HepG2 (cell line): ENCODE data around the gene SLTM. TPM values are rescaled to one million over a fixed set of nuclear protein-coding genes. Genes with fewer than 3 reads are reported as not detected.

Experiments used
- ATAC-seq: fragments of 200-7000 bp; cut with Tn5 transposase; 3 replicates; pipeline ENCODE4 v1.9.1; 2020; ENCODE audit warnings: mild to moderate bottlenecking, moderate library complexity
- BruUV-seq: library from RNA; stranded (reverse); fragments of 400-500 nt; replicated peaks from 2 replicates; lab custom pipeline; 2021; lab: Mats Ljungman, UMichigan
- CTCF ChIA-PET: fragments of 300-600 bp; formaldehyde crosslinking; extraction: SDS; loops from one replicate; lab custom pipeline; 2021; ENCODE audit warnings: low total read pairs, inconsistent platforms, low intra/inter-chr PET ratio; lab: Yijun Ruan, JAX
- POLR2A ChIA-PET: fragments of 350-600 bp; sonication (Branson Sonifier 250); formaldehyde crosslinking; loops from one replicate; lab custom pipeline; 2020; ENCODE audit warnings: antibody characterized with exemption, inconsistent platforms; lab: Yijun Ruan, JAX
- DNase-seq: peaks from one replicate; pipeline ENCODE4 v3.0.0-alpha.2; 2015; ENCODE audit warnings: low spot score
- FAIRE-seq: peaks from 3 replicates; lab custom pipeline; 2011; peaks lifted over from hg19 to GRCh38; lab: Jason Lieb, UNC
- H2AFZ ChIP-seq: one replicate; pipeline ENCODE4 v1.6.1; 2011; ENCODE audit warnings: low read length, inconsistent platforms
- H3K27ac ChIP-seq: fragments of 300-600 bp; 3 replicates; pipeline ENCODE4 v1.8.0; 2011; ENCODE audit warnings: mixed run types, mild to moderate bottlenecking, mixed read lengths, low read length, inconsistent platforms; ENCODE audit not compliant: insufficient read depth; ENCODE audit errors: extremely low read length
- H3K27me3 ChIP-seq, 2 experiments: fragments of 200-600 bp in 1 of 2; 2 replicates in 1 of 2; 3 replicates in 1 of 2; pipeline versions ENCODE4 v1.6.0 to v1.8.0; 2011; ENCODE audit warnings: low read length in 2 of 2, mild to moderate bottlenecking in 2 of 2, moderate library complexity in 2 of 2, inconsistent platforms in 1 of 2; ENCODE audit not compliant: insufficient read depth in 2 of 2, control insufficient read depth in 1 of 2
- H3K36me3 ChIP-seq, 2 experiments: fragments of 200-600 bp in 1 of 2; replicated peaks in 1 of 2; 2 replicates in 1 of 2; 3 replicates in 1 of 2; pipeline versions ENCODE4 v1.5.1 to v1.8.0; 2011; ENCODE audit warnings: low read length in 2 of 2, inconsistent platforms in 1 of 2; ENCODE audit not compliant: insufficient read depth in 2 of 2, control insufficient read depth in 1 of 2
- H3K4me1 ChIP-seq: 2 replicates; pipeline ENCODE4 v1.5.1; 2012; ENCODE audit warnings: low read length, inconsistent platforms; ENCODE audit not compliant: insufficient read depth
- H3K4me2 ChIP-seq: 2 replicates; pipeline ENCODE4 v1.6.0; 2011; ENCODE audit warnings: low read depth, low read length, inconsistent platforms
- H3K4me3 ChIP-seq, 3 experiments: fragments of 200-600 bp in 1 of 3; sonication (generic), shearing (Covaris generic) in 1 of 3; replicated peaks in 1 of 3; 2 replicates each; pipeline ENCODE4 v1.5.1; 2011 to 2016; ENCODE audit warnings: low read length in 3 of 3, inconsistent platforms in 2 of 3, low read depth in 2 of 3, mild to moderate bottlenecking in 2 of 3, control low read depth in 1 of 3, mixed read lengths in 1 of 3; ENCODE audit not compliant: insufficient read depth in 1 of 3
- H3K79me2 ChIP-seq: one replicate; pipeline ENCODE4 v1.6.1; 2011; ENCODE audit warnings: low read length, inconsistent platforms; ENCODE audit not compliant: insufficient read depth
- H3K9ac ChIP-seq: 2 replicates; pipeline ENCODE4 v1.6.0; 2011; ENCODE audit warnings: mild to moderate bottlenecking, low read depth, low read length, inconsistent platforms; ENCODE audit not compliant: insufficient read depth
- H3K9me3 ChIP-seq: 2 replicates; pipeline ENCODE4 v1.5.1; 2012; ENCODE audit warnings: mild to moderate bottlenecking, low read length
- H4K20me1 ChIP-seq: 2 replicates; pipeline ENCODE4 v1.6.0; 2011; ENCODE audit warnings: inconsistent platforms, mild to moderate bottlenecking, low read length, moderate library complexity; ENCODE audit not compliant: insufficient read depth
- CEBPB ChIP-seq: IDR thresholded peaks from 2 replicates; pipeline ENCODE4 v1.6.1; 2011; ENCODE audit warnings: low read depth, low read length, improper control_type of control experiment, borderline replicate concordance
- HNRNPK ChIP-seq: fragments of 200-400 bp; formaldehyde crosslinking; IDR thresholded peaks from 2 replicates; pipeline ENCODE4 v1.6.1; 2018; ENCODE audit warnings: low read length, low read depth, moderate library complexity, mild to moderate bottlenecking; ENCODE audit not compliant: poor library complexity, severe bottlenecking
- SNRNP70 ChIP-seq: fragments of 200-400 bp; formaldehyde crosslinking; IDR thresholded peaks from 2 replicates; pipeline ENCODE4 v1.6.1; 2017; ENCODE audit warnings: mild to moderate bottlenecking, low read depth, low read length, moderate library complexity
- TBX3 ChIP-seq: fragments of 450-650 bp; IDR thresholded peaks from 2 replicates; pipeline ENCODE4 v1.6.1; 2017; ENCODE audit warnings: antibody characterized with exemption, mild to moderate bottlenecking, inconsistent platforms, borderline replicate concordance
- ZNF441 ChIP-seq: sonication (generic); formaldehyde crosslinking; IDR thresholded peaks from 2 replicates; pipeline ENCODE4 v1.7.0; 2021; ENCODE audit warnings: missing genetic modification reagents, borderline replicate concordance
- WGBS: methylation state at CpG from one replicate; pipeline ENCODE4 v1.1.6; 2017; ENCODE audit warnings: low lambda C conversion rate; 5-methylcytosine and 5-hydroxymethylcytosine counted together
- in situ Hi-C: cut with HindIII; loops from 2 replicates; pipeline ENCODE4 v1.10.0; 2017; ENCODE audit warnings: low pct_unique_long_range_greater_than_20kb; ENCODE audit not compliant: extremely low pct_ligation_motif_present
- intact Hi-C: fragments of 100-400 bp; cut with micrococcal nuclease; formaldehyde crosslinking; loops from one replicate; pipeline ENCODE4 v1.10.0; 2022; ENCODE audit not compliant: unreplicated experiment
- polyA plus RNA-seq, 8 experiments: library from polyadenylated mRNA; depleted of rRNA in 3 of 8; stranded (reverse) in 7 of 8; unstranded in 1 of 8; fragments of >200 nt; fragmentation: Illumina TruSeq in 4 of 8; extraction: Trizol in 4 of 8; gene quantifications; 2 replicates each; pipeline versions ENCODE4 v1.2.1 to v1.2.3, GENCODE V29; 2011 to 2016; ENCODE audit warnings: low read depth in 4 of 8, missing spikeins in 1 of 8, mixed read lengths in 1 of 8; ENCODE audit not compliant: insufficient read depth in 1 of 8
- total RNA-seq, 5 experiments: library from RNA; depleted of rRNA; stranded (reverse); fragments of >200 nt; fragmentation: Illumina TruSeq; extraction: Trizol; gene quantifications; 2 replicates each; pipeline ENCODE4 v1.2.3, GENCODE V29; 2016; ENCODE audit warnings: low read depth in 1 of 5
- TF ChIP-seq, protein P1 (sequence below): sonication (generic); formaldehyde crosslinking; IDR thresholded peaks from 2 replicates; pipeline ENCODE4 v1.4.0; 2020; ENCODE audit warnings: missing genetic modification reagents, borderline replicate concordance
- TF ChIP-seq, protein P2 (sequence below): sonication (generic); formaldehyde crosslinking; IDR thresholded peaks from 2 replicates; pipeline ENCODE4 v1.4.0; 2020; ENCODE audit warnings: missing genetic modification reagents, borderline replicate concordance
- TF ChIP-seq, protein P3 (sequence below): sonication (generic); formaldehyde crosslinking; IDR thresholded peaks from 2 replicates; pipeline ENCODE4 v1.8.1; 2023; ENCODE audit warnings: mild to moderate bottlenecking, missing genetic modification reagents, borderline replicate concordance

Gene SLTM
- total and polyA plus RNA-seq, 2 of the 13 experiments (the other 11 are each of a cell fraction or from before 2014, with no cell fraction given) = 22.0 to 64.2 TPM

DNA sequence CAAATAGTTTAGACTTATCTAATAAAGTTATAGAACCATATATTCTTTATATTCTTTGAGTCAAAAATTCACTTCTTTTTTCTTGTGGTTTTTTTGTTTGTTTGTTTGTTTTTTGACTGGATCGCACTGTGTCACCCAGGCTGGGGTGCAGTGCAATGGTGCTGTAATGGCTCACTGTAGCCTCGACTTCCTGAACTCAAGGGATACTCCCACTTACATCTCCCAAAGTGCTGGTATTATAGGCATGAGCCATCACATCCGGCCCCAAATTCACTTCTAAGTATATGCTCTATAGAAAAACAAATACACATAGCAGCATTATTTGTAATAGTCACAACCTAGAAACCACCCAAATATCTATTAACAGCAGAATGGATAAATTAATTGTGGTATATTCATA is 13.7 kb upstream of the SLTM start:
- FAIRE-seq (no peak), ATAC-seq (no peak)
- H3K9ac ChIP-seq = no peak overlapping the region
- POLR2A ChIA-PET = no interaction called here
- CTCF ChIA-PET = no interaction called here
- intact Hi-C loops (no loop called here), in situ Hi-C loops (no loop called here)
- H3K79me2 ChIP-seq = no peaks in the 10 kb centered on the region
- no peaks in the 10 kb centered on the region for H3K9me3 ChIP-seq
- BruUV-seq = no TSS peak
- H2AFZ ChIP-seq = no peak overlapping the region
- WGBS = 29% methylated on average over 3 of the region's 3 CpGs
- peaks cover 2 to 6% of the 10 kb centered on the region in 2 experiments; a peak in 1 of 5 replicates for H3K27me3 ChIP-seq
- no peaks in the 10 kb centered on the region for H4K20me1 ChIP-seq
- no peak overlapping the region for H3K4me3 ChIP-seq
- TF ChIP-seq SNRNP70 (no peak), ZNF441 (CRISPR knock-in tag) (no peak), CEBPB (no peak), HNRNPK (no peak), TBX3 (no peak)
- TF ChIP-seq, protein P1, sequence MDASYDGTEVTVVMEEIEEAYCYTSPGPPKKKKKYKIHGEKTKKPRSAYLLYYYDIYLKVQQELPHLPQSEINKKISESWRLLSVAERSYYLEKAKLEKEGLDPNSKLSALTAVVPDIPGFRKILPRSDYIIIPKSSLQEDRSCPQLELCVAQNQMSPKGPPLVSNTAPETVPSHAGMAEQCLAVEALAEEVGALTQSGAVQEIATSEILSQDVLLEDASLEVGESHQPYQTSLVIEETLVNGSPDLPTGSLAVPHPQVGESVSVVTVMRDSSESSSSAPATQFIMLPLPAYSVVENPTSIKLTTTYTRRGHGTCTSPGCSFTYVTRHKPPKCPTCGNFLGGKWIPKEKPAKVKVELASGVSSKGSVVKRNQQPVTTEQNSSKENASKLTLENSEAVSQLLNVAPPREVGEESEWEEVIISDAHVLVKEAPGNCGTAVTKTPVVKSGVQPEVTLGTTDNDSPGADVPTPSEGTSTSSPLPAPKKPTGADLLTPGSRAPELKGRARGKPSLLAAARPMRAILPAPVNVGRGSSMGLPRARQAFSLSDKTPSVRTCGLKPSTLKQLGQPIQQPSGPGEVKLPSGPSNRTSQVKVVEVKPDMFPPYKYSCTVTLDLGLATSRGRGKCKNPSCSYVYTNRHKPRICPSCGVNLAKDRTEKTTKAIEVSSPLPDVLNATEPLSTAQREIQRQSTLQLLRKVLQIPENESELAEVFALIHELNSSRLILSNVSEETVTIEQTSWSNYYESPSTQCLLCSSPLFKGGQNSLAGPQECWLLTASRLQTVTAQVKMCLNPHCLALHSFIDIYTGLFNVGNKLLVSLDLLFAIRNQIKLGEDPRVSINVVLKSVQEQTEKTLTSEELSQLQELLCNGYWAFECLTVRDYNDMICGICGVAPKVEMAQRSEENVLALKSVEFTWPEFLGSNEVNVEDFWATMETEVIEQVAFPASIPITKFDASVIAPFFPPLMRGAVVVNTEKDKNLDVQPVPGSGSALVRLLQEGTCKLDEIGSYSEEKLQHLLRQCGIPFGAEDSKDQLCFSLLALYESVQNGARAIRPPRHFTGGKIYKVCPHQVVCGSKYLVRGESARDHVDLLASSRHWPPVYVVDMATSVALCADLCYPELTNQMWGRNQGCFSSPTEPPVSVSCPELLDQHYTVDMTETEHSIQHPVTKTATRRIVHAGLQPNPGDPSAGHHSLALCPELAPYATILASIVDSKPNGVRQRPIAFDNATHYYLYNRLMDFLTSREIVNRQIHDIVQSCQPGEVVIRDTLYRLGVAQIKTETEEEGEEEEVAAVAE (CRISPR knock-in tag) = no peak
- TF ChIP-seq, protein P2, sequence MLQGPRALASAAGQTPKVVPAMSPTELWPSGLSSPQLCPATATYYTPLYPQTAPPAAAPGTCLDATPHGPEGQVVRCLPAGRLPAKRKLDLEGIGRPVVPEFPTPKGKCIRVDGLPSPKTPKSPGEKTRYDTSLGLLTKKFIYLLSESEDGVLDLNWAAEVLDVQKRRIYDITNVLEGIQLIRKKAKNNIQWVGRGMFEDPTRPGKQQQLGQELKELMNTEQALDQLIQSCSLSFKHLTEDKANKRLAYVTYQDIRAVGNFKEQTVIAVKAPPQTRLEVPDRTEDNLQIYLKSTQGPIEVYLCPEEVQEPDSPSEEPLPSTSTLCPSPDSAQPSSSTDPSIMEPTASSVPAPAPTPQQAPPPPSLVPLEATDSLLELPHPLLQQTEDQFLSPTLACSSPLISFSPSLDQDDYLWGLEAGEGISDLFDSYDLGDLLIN (CRISPR knock-in tag) = no peak
- TF ChIP-seq, protein P3, sequence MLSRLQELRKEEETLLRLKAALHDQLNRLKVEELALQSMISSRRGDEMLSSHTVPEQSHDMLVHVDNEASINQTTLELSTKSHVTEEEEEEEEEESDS = no peak
- TF ChIP-seq, all 625 proteins: peak for 0
- Histone ChIP-seq H3K27ac (no peak overlapping the region), H3K4me2 (no peak overlapping the region), H3K36me3 (no peaks in the 10 kb centered on the region), H3K4me1 (no peaks in the 10 kb centered on the region)
- no peak for DNase-seq
